ENCODE results near the gene LPCAT4.

LPCAT4 gene

DNA sequence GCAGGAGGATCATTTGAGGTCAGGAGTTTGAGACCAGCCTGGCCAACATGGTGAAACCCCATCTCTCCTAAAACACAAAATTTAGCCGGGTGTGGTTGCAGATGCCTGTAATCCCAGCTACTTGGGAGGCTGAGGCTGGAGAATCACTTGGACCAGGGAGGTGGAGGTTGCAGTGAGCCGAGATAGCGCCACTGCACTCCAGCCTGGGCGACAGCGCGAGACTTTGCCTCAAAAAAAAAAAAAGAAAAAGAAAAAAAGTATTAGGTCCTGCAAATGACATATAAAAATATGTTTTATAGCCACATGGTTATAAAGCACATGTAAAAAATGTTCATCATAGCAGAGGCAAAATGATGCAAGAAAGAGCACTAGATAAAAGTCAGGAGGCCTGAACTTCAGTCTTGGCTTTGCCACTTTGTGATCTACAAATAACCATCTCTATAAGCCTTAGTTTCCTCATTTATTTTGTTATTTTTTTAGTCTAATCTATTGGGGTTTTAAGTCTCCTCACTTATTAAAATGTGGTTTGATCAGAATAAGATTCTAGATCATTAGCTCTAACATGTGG lies 34.4 kb downstream of the LPCAT4 start:
- TF ChIP-seq, protein P1, sequence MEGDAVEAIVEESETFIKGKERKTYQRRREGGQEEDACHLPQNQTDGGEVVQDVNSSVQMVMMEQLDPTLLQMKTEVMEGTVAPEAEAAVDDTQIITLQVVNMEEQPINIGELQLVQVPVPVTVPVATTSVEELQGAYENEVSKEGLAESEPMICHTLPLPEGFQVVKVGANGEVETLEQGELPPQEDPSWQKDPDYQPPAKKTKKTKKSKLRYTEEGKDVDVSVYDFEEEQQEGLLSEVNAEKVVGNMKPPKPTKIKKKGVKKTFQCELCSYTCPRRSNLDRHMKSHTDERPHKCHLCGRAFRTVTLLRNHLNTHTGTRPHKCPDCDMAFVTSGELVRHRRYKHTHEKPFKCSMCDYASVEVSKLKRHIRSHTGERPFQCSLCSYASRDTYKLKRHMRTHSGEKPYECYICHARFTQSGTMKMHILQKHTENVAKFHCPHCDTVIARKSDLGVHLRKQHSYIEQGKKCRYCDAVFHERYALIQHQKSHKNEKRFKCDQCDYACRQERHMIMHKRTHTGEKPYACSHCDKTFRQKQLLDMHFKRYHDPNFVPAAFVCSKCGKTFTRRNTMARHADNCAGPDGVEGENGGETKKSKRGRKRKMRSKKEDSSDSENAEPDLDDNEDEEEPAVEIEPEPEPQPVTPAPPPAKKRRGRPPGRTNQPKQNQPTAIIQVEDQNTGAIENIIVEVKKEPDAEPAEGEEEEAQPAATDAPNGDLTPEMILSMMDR (IDR thresholded peaks at IDR 0.05; ENCODE audit: low read depth, low read length) = no peak
- Histone ChIP-seq H3K4me3 (ENCODE audit: low read depth, low read length) (no peak overlapping the region), H3K36me3 (no peaks in the 10 kb centered on the region), H3K4me1 (no peaks in the 10 kb centered on the region), H3K27me3 (no peaks in the 10 kb centered on the region), H3K9me3 (no peaks in the 10 kb centered on the region)
- no peak for DNase-seq

DNA sequence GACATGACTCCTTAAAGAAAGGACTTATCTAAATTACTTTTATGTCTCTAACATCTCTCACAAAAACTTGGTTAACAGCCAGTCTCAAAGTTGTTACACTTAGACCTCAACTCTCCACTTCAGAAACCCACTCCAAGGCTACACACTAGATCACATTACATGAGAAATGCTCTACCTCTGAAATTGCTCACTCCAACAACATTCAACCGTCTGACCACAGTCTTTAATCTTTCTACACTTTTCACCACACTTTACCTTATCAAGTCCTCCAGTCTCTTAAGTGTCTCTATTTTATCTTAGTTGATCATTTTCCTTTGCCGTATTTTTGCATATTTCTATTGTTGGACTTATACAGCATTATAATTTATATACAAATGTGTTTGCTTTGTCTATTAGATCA lies 35.2 kb downstream of the LPCAT4 start:
- no peaks in the 10 kb centered on the region for H3K9me3 ChIP-seq
- no peak for DNase-seq
- no peaks in the 10 kb centered on the region for H3K36me3 ChIP-seq
- H3K4me3 ChIP-seq (ENCODE audit: low read depth, low read length) = no peak overlapping the region
- no peaks in the 10 kb centered on the region for H3K4me1 ChIP-seq
- no peaks in the 10 kb centered on the region for H3K27me3 ChIP-seq
- TF ChIP-seq, protein P1 (IDR thresholded peaks at IDR 0.05; ENCODE audit: low read depth, low read length) = no peak

DNA sequence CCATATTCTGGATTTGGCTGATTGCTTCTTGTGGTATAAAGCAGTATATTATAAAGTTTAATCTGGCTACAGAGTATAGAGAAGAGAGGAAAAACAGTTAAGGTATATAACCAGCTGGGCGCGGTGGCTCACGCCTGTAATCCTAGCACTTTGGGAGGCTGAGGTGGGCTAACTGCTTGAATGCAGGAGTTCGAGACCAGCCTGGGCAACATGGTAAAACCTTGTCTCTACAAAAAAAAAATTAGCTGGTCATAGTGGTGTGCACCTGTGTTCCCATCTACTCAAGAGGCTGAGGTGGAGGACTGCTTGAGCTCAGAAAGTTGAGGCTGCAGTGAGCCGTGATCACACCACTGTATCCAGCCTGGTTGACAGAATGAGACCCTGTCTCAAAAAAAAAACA lies 36.7 kb downstream of the LPCAT4 start:
- TF ChIP-seq, protein P1 (IDR thresholded peaks at IDR 0.05; ENCODE audit: low read depth, low read length) = no peak
- H3K4me1 ChIP-seq = no peaks in the 10 kb centered on the region
- no peaks in the 10 kb centered on the region for H3K9me3 ChIP-seq
- no peak overlapping the region for H3K4me3 ChIP-seq (ENCODE audit: low read depth, low read length)
- no peak for DNase-seq
- H3K27me3 ChIP-seq = 0 out of 2 replicates have a peak, but pooled peaks cover 3% of the 10 kb centered on the region
- H3K36me3 ChIP-seq = no peaks in the 10 kb centered on the region

DNA sequence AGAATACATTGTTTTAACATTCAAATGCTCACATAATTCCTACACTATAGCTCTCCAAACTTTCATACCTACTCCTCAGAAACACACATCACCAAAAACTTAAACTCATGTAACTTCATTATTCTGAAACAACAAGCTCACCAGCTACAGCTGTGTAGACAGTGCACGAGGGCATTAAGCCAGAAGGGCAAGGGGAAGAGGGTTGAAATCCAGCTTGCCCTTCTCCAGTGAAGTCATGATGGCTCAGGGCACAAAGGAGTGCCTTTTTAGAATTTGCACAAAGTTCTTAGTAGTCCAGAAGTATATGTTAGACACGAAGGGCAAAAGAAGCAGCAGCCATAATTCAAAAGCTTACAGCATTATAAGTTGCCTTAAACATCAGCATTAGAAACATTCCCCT lies 38.0 kb downstream of the LPCAT4 start:
- no peaks in the 10 kb centered on the region for H3K4me1 ChIP-seq
- H3K9me3 ChIP-seq = no peaks in the 10 kb centered on the region
- H3K36me3 ChIP-seq = no peaks in the 10 kb centered on the region
- no peak for DNase-seq
- 0 out of 2 replicates have a peak, but pooled peaks cover 3% of the 10 kb centered on the region for H3K27me3 ChIP-seq
- no peak overlapping the region for H3K4me3 ChIP-seq (ENCODE audit: low read depth, low read length)
- TF ChIP-seq, protein P1 (IDR thresholded peaks at IDR 0.05; ENCODE audit: low read depth, low read length) = no peak

DNA sequence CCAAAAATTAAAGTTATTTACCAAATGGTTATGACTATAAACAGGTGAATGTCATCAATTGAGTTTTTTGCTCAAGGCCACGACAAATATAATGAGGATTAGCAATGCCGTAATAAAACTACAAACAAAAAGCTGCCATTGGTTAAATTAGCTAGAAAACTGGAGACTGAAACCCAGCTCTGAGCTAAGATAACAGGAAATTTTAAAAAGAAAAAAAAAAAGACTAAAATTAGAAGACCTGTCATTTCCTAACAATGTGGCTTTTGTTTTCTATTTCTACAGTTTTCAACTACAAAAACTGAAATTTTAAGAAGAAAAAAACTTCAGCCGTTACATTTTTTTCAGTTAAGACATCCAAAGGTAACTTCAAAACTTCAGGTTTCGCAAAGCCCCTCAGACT lies 39.1 kb downstream of the LPCAT4 start:
- H3K4me3 ChIP-seq (ENCODE audit: low read depth, low read length) = no peak overlapping the region
- no peaks in the 10 kb centered on the region for H3K36me3 ChIP-seq

DNA sequence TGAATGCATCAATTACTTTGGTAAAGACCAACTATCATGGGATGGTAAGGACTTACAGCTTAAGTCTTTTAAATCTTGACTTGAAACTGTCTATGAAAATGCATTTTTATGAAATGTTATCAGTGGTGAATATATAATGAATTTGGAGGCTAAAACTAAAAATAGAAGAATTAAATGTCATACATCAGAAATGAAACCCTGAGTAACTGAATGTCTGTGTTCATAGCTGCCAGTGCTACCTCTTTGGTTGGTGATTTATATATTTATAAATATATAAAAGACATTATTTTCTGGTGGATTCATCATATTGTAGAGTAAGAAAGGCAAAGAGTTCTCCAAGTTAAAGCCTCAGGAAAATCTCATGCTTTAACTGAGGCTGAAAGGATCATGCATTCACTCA lies 41.6 kb downstream of the LPCAT4 start:
- H3K9me3 ChIP-seq = no peaks in the 10 kb centered on the region
- no peak overlapping the region for H3K4me3 ChIP-seq (ENCODE audit: low read depth, low read length)
- no peak for DNase-seq
- H3K4me1 ChIP-seq = no peaks in the 10 kb centered on the region
- H3K27me3 ChIP-seq = 0 out of 2 replicates have a peak, but pooled peaks cover 3% of the 10 kb centered on the region
- H3K36me3 ChIP-seq = no peaks in the 10 kb centered on the region
- TF ChIP-seq, protein P1 (IDR thresholded peaks at IDR 0.05; ENCODE audit: low read depth, low read length) = no peak

More for the DNA sequence above, 39.1 kb downstream of the LPCAT4 start:
- no peak for DNase-seq
- TF ChIP-seq, protein P1 (IDR thresholded peaks at IDR 0.05; ENCODE audit: low read depth, low read length) = no peak
- Histone ChIP-seq H3K27me3 (0 out of 2 replicates have a peak, but pooled peaks cover 3% of the 10 kb centered on the region), H3K4me1 (no peaks in the 10 kb centered on the region), H3K9me3 (no peaks in the 10 kb centered on the region)

Data from BE2C (cell line).